ENCODE results near the gene SLC38A1. TPM values are rescaled to one million over a fixed set of nuclear protein-coding genes. Genes with fewer than 3 reads are reported as not detected.

SLC38A1 gene
- total RNA-seq, 1 experiment from 2014 or later = 91.2 TPM

- no peak for DNase-seq (ENCODE audit: low spot score)
These were observed 134.0 kb downstream of the SLC38A1 start for GRCh38 chr12:46134852-46135251.

DNA sequence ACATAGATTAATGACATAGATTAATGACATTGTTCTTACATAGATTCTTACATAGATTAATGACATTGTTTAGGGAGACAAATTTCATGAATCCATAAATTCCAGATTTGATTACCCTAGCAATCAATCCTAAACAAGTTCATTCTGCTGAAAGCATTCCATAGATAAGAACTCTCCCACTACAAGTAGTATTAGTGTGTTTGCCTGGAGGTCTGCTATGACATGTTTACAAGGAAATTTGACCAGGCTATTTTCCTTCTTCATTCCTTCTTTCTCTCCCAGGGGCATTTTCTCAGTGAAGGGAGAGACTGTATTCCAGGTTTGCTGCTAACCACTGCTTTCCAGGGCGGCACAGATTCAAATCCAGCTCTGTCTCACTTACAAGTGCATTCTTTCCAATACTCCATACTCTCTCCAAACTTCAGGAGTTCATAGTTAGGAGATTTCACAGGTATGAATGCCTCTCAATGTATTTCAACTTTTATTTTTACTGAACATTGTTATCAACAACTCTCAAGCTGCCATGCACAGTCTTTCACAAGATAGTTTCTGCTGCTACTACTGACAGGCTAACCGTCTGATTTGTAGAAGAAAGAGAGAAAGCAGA is 134.5 kb downstream of the SLC38A1 start:
- DNase-seq (ENCODE audit: low spot score) = no peak

GRCh38 chr12:46133751-46134150 is 135.1 kb downstream of the SLC38A1 start:
- DNase-seq (ENCODE audit: low spot score) = no peak

Other genes with a start within 250 kb of the SLC38A1 start
- gene SLC38A2, start 103.7 kb upstream of the SLC38A1 start, total RNA-seq (2014; rRNA removed; shearing (Covaris generic)) = 140 and 141 TPM in 2 replicates